HUES48 (cell line): ENCODE measurements around the gene RPS19BP1.
A peak's percentile ranks its signal among the peaks of the same experiment; 100 is the strongest.
"Not testable (repeated sequence)": the region's sequence is repeated elsewhere in the genome, so short reads cannot be mapped to it uniquely, and the experiment has no call there.

Experiments
- H3K27ac ChIP-seq: one replicate; pipeline ENCODE4 v1.7.0; 2013; ENCODE audit warnings: low read depth, low read length, inconsistent platforms
- H3K27me3 ChIP-seq: 2 replicates; pipeline ENCODE4 v1.6.1; 2013; ENCODE audit warnings: mild to moderate bottlenecking, low read length; ENCODE audit not compliant: control insufficient read depth, insufficient read depth
- H3K36me3 ChIP-seq: 2 replicates; pipeline ENCODE4 v1.6.1; 2013; ENCODE audit warnings: low read length; ENCODE audit not compliant: control insufficient read depth, insufficient read depth
- H3K4me1 ChIP-seq: 2 replicates; pipeline ENCODE4 v1.6.1; 2013; ENCODE audit warnings: mild to moderate bottlenecking, low read length; ENCODE audit not compliant: control insufficient read depth, insufficient read depth
- H3K4me3 ChIP-seq: 2 replicates; pipeline ENCODE4 v1.5.1; 2013; ENCODE audit warnings: mild to moderate bottlenecking, low read depth, low read length
- H3K9ac ChIP-seq: 2 replicates; pipeline ENCODE4 v1.6.1; 2013; ENCODE audit warnings: mild to moderate bottlenecking, low read depth, low read length, moderate library complexity
- H3K9me3 ChIP-seq: 2 replicates; pipeline ENCODE4 v1.6.1; 2013; ENCODE audit warnings: low read length; ENCODE audit not compliant: control insufficient read depth, insufficient read depth

The RPS19BP1 gene

GRCh38 chr22:39507021-39507420 is 25.5 kb downstream of the RPS19BP1 start:
- H3K36me3 ChIP-seq = peaks cover 67% of the 10 kb centered on the region
- not testable (repeated sequence) for H3K27ac ChIP-seq, H3K9ac ChIP-seq, H3K4me1 ChIP-seq, H3K4me3 ChIP-seq, H3K9me3 ChIP-seq
- peaks cover 66% of the 10 kb centered on the region for H3K27me3 ChIP-seq

GRCh38 chr22:39504071-39504470 is 28.5 kb downstream of the RPS19BP1 start:
- H3K9ac ChIP-seq = no peak overlapping the region
- peaks cover 49% of the 10 kb centered on the region for H3K36me3 ChIP-seq
- no peaks in the 10 kb centered on the region for H3K9me3 ChIP-seq
- H3K27ac ChIP-seq = no peak overlapping the region
- peaks cover 6% of the 10 kb centered on the region for H3K4me1 ChIP-seq
- no peak overlapping the region for H3K4me3 ChIP-seq
- peaks cover 60% of the 10 kb centered on the region for H3K27me3 ChIP-seq

- peaks cover 45% of the 10 kb centered on the region for H3K36me3 ChIP-seq
- H3K9ac ChIP-seq = no peak overlapping the region
- H3K9me3 ChIP-seq = no peaks in the 10 kb centered on the region
- peaks cover 58% of the 10 kb centered on the region for H3K27me3 ChIP-seq
- peaks cover 6% of the 10 kb centered on the region for H3K4me1 ChIP-seq
- H3K4me3 ChIP-seq = no peak overlapping the region
- no peak overlapping the region for H3K27ac ChIP-seq
These were observed 28.9 kb downstream of the RPS19BP1 start for GRCh38 chr22:39503630-39504029.

- peak overlapping the region; percentile 79 for H3K27ac ChIP-seq
- peaks cover 6% of the 10 kb centered on the region for H3K4me1 ChIP-seq
- no peak overlapping the region; the same call in 1 of the 2 replicates for H3K9ac ChIP-seq
- H3K4me3 ChIP-seq = peak overlapping the region; percentile 86
- H3K9me3 ChIP-seq = no peaks in the 10 kb centered on the region
- peaks cover 38% of the 10 kb centered on the region for H3K36me3 ChIP-seq
- peaks cover 57% of the 10 kb centered on the region for H3K27me3 ChIP-seq
These were observed 29.6 kb downstream of the RPS19BP1 start for GRCh38 chr22:39502789-39503409.

- Histone ChIP-seq H3K4me3 (peak within 1 kb of the TSS; percentile 86), H3K36me3 (peaks cover 34% of the 10 kb centered on the region), H3K9ac (peak within 1 kb of the TSS; percentile 62; the same call in 1 of the 2 replicates), H3K9me3 (no peaks in the 10 kb centered on the region), H3K4me1 (peaks cover 6% of the 10 kb centered on the region), H3K27me3 (peaks cover 55% of the 10 kb centered on the region), H3K27ac (peak within 1 kb of the TSS; percentile 79)
These were observed 30.3 kb downstream of the RPS19BP1 start, which contains the start of gene MIEF1 for GRCh38 chr22:39502109-39502788. Gene MIEF1 (plus strand): TSS chr22:39502290. CDS start chr22:39511295, 9,005 bp downstream.

- peaks cover 30% of the 10 kb centered on the region for H3K36me3 ChIP-seq
These were observed 30.9 kb downstream of the RPS19BP1 start for GRCh38 chr22:39501644-39502108.

GRCh38 chr22:39500101-39500500 is 32.4 kb downstream of the RPS19BP1 start:
- H3K36me3 ChIP-seq = peaks cover 15% of the 10 kb centered on the region
- no peaks in the 10 kb centered on the region for H3K9me3 ChIP-seq
- H3K27ac ChIP-seq = no peak overlapping the region
- H3K4me1 ChIP-seq = peaks cover 6% of the 10 kb centered on the region
- H3K9ac ChIP-seq = no peak overlapping the region
- H3K4me3 ChIP-seq = no peak overlapping the region
- H3K27me3 ChIP-seq = peaks cover 36% of the 10 kb centered on the region

More at GRCh38 chr22:39501644-39502108, 30.9 kb downstream of the RPS19BP1 start:
- Histone ChIP-seq H3K9ac (no peak overlapping the region), H3K4me1 (peaks cover 6% of the 10 kb centered on the region), H3K27ac (no peak overlapping the region), H3K9me3 (no peaks in the 10 kb centered on the region), H3K4me3 (peak overlapping the region; percentile 86), H3K27me3 (peaks cover 51% of the 10 kb centered on the region)

- H3K36me3 ChIP-seq = peaks cover 3% of the 10 kb centered on the region
- H3K27me3 ChIP-seq = peaks cover 46% of the 10 kb centered on the region
- H3K27ac ChIP-seq = no peak overlapping the region
- no peak overlapping the region for H3K9ac ChIP-seq
- no peaks in the 10 kb centered on the region for H3K9me3 ChIP-seq
- peaks cover 6% of the 10 kb centered on the region for H3K4me1 ChIP-seq
- H3K4me3 ChIP-seq = no peak overlapping the region
These were observed 33.7 kb downstream of the RPS19BP1 start for GRCh38 chr22:39498802-39499201.

GRCh38 chr22:39498368-39498767 is 34.2 kb downstream of the RPS19BP1 start:
- peaks cover 50% of the 10 kb centered on the region for H3K27me3 ChIP-seq
- H3K9me3 ChIP-seq = no peaks in the 10 kb centered on the region
- H3K9ac ChIP-seq = no peak overlapping the region
- no peak overlapping the region for H3K4me3 ChIP-seq
- H3K27ac ChIP-seq = no peak overlapping the region
- peaks cover 6% of the 10 kb centered on the region for H3K4me1 ChIP-seq
- H3K36me3 ChIP-seq = no peaks in the 10 kb centered on the region

GRCh38 chr22:39497429-39497828 is 35.1 kb downstream of the RPS19BP1 start:
- Histone ChIP-seq H3K4me3 (no peak overlapping the region), H3K9me3 (no peaks in the 10 kb centered on the region), H3K27ac (no peak overlapping the region), H3K36me3 (no peaks in the 10 kb centered on the region), H3K27me3 (peaks cover 50% of the 10 kb centered on the region), H3K9ac (no peak overlapping the region), H3K4me1 (no peaks in the 10 kb centered on the region)

GRCh38 chr22:39496131-39496838 is 36.3 kb downstream of the RPS19BP1 start:
- Histone ChIP-seq H3K27me3 (peaks cover 45% of the 10 kb centered on the region), H3K9me3 (no peaks in the 10 kb centered on the region), H3K4me3 (no peak overlapping the region), H3K9ac (no peak overlapping the region), H3K36me3 (no peaks in the 10 kb centered on the region), H3K4me1 (no peaks in the 10 kb centered on the region), H3K27ac (no peak overlapping the region)
